ENCODE data around the gene LGR6.

- no peak for TF ChIP-seq POLR2A (IDR thresholded peaks at IDR 0.05)
- TF ChIP-seq CTCF (IDR thresholded peaks at IDR 0.05), result no peak
These were observed 22.0 kb downstream of the LGR6 start for GRCh38 chr1:202215472-202216130.

All from right lobe of liver (tissue), 4 donors.